ENCODE results near the gene CFAP99.

- TF ChIP-seq POLR2AphosphoS5 (IDR thresholded peaks at IDR 0.05; ENCODE audit: low read depth, low read length) (no peak), POLR2A (IDR thresholded peaks at IDR 0.05; ENCODE audit: low read depth, low read length) (no peak)
These were observed 63.9 kb downstream of the CFAP99 start for GRCh38 chr4:2482693-2483092.
